Iris pigment epithelial cell (primary cell): ENCODE results near the gene TMEM198.

Experiments
- DNase-seq: peaks from one replicate; pipeline ENCODE4 v3.0.0-alpha.2; 2011; ENCODE audit warnings: low read depth

The TMEM198 gene

GRCh38 chr2:219526320-219527075 lies 17.3 kb upstream of the TMEM198 start:
- no peak for DNase-seq

GRCh38 chr2:219527076-219527394 lies 16.8 kb upstream of the TMEM198 start:
- DNase-seq = no peak

DNA sequence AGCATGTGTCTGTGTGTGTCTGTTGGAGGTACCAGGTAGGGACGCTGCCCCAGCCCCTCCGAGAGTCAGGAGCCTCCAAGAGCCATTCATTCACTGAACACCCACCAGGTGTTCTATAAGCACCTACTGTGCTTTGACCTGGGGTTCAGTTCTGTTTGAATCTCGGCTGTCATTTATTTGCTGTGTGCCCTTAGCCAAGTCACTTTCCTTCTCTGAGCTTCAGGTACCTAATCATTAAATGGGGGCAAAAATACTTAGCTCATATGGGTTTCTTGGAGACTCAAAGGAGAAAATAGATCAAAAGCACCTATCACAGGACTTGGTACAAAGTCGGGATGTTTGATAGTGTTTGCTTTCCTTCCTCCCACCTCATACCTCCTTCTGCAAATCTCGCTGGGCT lies 16.4 kb upstream of the TMEM198 start:
- no peak for DNase-seq

DNA sequence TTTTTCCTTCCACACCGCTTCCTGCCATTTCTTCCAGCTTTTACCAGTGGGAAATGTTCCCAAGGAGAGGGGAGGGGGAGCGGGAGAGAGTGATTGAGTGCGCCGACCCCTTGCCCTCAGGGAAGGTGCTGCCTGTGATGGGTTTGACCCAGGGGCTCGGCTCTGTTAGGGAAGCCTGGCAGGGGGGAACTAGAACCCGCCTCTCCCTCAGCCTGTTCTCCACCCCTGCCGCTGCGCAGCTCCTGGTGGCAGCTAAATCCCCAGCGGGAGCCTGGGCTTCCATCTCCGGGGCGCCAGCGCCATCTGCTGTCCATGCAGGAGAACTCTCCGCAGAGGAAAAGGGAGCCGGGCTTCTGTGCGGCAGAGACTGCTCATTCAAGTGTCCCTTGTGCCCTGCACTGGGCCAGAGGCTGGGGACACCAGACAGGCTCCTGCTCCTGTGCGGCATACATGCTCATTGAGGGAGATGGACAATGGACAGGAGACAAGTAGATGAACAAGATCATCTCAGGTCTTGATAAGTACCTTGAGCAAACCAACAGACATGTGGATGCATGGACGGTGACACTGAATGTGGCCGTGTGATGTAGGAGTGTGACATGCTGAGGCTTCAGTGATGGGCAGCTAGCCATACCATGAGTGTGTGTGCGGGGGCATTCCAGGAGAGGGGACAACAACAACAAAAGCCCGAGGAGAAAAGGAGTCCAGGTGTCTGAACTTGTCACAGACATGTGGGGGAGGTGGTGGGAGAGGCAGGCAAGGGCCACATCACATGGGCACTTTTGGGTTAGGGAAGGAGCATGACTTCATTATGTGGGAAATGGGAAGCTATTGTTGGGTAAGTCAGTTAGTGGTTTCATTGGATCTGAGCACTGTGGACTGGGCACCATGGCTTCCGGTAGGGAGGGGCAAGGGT lies 13.5 kb upstream of the TMEM198 start:
- peak; percentile 76 for DNase-seq

DNA sequence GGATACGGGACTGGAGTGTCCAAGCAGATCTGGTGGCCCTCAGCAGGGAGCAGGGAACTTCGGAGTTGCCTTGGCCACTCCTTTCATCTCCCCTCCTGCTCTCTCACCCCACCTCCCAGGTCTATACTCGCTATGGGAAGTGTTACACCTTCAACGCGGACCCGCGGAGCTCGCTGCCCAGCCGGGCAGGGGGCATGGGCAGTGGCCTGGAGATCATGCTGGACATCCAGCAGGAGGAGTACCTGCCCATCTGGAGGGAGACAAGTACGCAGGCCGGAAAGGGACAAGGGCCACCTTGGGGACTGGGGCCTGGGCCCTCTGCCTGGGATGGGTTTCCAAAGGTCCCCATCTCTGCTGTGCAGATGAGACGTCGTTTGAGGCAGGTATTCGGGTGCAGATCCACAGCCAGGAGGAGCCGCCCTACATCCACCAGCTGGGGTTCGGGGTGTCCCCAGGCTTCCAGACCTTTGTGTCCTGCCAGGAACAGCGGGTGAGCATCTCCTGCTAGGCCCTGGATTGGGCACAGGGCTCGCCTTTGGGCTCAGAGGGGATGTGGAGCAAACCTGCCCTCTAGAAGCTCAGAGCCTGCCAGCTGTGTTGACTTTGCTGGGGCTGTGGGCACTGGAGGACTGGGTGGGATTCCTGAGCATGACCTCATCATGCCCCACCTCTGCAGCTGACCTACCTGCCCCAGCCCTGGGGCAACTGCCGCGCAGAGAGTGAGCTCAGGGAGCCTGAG lies 12.0 kb upstream of the TMEM198 start:
- DNase-seq = no peak

DNA sequence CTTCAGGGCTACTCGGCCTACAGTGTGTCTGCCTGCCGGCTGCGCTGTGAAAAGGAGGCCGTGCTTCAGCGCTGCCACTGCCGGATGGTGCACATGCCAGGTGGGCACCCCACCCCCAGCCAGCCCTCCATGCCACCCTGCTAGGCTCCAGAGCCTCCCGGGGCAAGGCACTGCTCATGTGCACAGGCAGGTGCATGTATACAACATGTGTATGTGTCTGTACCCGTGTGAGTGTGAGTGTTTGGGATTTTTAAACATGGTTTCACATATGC lies 11.5 kb upstream of the TMEM198 start:
- DNase-seq = no peak

- DNase-seq = no peak
These were observed 9.7 kb upstream of the TMEM198 start for GRCh38 chr2:219533930-219534661.

DNA sequence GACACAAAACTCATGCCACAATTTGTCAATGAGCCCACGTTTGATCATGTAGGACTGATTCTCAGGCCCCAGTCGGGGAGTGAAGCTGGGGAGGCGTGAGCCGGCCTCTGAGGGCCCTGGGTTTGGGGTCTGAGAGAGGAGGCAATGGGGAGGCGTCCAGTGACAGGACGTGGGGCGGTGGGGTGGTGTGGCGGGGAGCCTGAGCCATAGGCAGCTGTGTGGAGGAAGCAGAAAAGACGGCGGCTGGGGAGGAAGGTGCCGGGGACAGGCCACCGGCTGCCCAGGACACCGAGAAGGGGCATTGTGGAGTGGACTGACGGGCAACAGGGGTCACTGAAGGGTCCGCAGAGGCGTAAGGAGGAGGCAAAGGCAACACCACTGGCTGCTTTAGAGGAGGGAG lies 7.4 kb upstream of the TMEM198 start:
- no peak for DNase-seq

- DNase-seq = no peak
These were observed 6.9 kb upstream of the TMEM198 start for GRCh38 chr2:219536967-219537366.

- DNase-seq = no peak
These were observed 6.0 kb upstream of the TMEM198 start for GRCh38 chr2:219537657-219538488.

- DNase-seq = peak; percentile 31
These were observed 5.3 kb upstream of the TMEM198 start for GRCh38 chr2:219538504-219538951.

- DNase-seq = no peak
These were observed 4.7 kb upstream of the TMEM198 start for GRCh38 chr2:219538956-219539788.

DNA sequence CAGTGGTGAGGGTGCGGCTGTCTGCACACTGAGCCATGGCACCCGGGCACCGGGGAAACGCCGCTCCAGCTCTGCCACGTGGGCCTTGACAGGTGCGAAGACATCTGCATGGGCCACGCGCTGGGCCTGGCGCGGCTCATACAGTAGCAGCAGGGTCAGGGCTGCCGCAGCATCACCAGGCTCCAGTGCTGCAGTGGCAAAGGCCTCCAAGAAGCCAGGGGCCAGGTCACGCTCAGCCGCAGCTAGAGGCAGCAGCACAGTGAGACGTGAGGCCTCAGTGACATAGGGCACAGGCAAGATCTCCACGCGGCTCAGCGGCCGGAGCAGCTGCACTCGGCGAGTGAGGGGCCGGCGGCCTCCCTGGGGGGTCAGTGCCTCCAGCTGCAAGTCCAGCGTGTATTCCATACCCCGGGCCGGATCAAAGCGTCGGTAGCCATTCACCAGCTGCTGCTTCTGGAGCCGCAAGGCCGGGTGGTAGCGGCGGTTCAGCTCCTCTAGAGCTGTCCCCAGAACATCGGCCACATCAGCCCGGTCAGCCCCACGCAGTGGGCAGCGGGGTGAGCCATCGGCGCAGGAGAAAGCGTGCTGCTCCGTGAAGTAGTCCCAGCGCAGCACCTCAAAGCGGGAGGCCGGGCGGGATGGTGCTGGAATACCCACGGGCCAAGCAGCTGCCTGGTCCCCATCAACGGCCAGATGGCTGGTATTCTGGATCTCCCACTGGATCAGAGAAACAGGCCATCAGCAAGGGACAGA lies 3.7 kb upstream of the TMEM198 start:
- DNase-seq = no peak

DNA sequence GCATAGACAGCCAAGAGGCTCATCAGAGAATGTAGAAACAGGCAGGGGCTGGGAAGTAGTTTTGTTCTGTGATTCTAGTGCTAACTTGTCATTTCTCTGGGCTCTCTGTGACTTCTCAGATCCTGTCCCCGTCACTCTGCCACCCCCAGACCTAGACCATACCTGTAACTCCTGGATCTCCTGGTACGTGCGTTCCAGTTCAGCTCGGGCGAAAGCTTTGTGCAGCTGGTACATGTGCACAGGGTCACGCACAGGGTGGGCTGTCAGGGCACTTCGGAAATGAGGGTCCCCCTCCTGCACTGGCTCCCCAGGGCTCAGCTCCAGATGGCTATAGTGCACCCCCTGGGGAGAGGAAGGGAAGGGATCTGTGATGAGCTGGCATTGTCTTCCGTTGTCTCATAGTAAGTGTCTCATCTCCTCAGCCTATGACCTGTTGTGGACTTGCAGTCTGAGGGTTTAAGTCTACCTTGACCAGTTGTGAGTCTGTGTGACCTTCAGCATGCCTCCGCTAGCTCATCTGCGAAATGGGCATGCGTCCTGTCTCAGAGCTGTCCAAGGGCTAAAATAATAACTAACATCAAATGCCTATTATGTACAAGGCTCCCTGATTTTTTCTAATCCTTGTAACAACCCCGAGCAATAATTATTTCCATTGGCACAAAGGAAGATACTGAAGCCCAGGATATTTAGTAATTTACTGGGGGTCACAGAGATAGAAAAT lies 2.9 kb upstream of the TMEM198 start:
- DNase-seq = no peak

- DNase-seq = peak; percentile 62
These were observed 2.1 kb upstream of the TMEM198 start for GRCh38 chr2:219541611-219542180.

GRCh38 chr2:219542931-219543595 lies 765 bp upstream of the TMEM198 start:
- DNase-seq = peak; percentile 47

DNA sequence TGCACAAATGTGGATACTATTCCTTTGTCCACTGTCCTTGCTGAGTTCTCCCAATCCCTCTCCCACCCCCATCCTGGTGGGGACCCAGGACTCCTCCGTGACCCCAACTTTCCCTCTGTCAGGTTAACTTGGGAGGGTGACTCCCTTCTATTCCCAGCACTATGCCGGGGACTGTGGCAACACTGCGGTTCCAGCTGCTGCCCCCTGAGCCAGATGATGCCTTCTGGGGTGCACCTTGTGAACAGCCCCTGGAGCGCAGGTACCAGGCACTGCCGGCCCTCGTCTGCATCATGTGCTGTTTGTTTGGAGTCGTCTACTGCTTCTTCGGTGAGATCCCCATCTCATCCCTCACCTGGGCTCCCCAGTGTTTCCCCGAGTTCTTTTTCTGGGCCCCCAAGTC lies 739 bp downstream of the TMEM198 start:
- no peak for DNase-seq
